H1 (cell line): Measurements from ENCODE around the gene PHACTR1. TPM values are rescaled to one million over a fixed set of nuclear protein-coding genes. Genes with fewer than 3 reads are reported as not detected.

Experiments used
- CTCF ChIP-seq, 3 experiments: IDR thresholded peaks; 1 replicate in 2 of 3; 2 replicates in 1 of 3; pipeline versions ENCODE4 v1.5.1 to v1.6.1; 2011; ENCODE audit warnings: low read length in 3 of 3, mild to moderate bottlenecking in 3 of 3, inconsistent platforms in 2 of 3, low read depth in 1 of 3, moderate library complexity in 1 of 3; ENCODE audit not compliant: insufficient read depth in 1 of 3; ENCODE audit errors: control extremely low read depth in 1 of 3
- KDM5A ChIP-seq: fragments of 200-600 bp; IDR thresholded peaks from 2 replicates; pipeline ENCODE4 v1.7.1; 2012; ENCODE audit warnings: mild to moderate bottlenecking, low read length, inconsistent platforms, mixed read lengths
- TCF12 ChIP-seq: IDR thresholded peaks from 2 replicates; pipeline ENCODE4 v1.6.1; 2011; ENCODE audit warnings: low read depth, mild to moderate bottlenecking, low read length
- polyA plus RNA-seq, 7 experiments: library from polyadenylated mRNA; depleted of rRNA in 3 of 7; stranded (reverse) in 5 of 7; unstranded in 2 of 7; fragments of >200 nt in 5 of 7; fragments of 200-250 nt in 2 of 7; gene quantifications; 1 replicate in 5 of 7; 2 replicates in 1 of 7; 4 replicates in 1 of 7; pipeline versions ENCODE4 v1.2.1 to v1.2.3, GENCODE V29; 2011 to 2013; ENCODE audit warnings: missing spikeins in 2 of 7, mixed read lengths in 2 of 7
- total RNA-seq: library from RNA; stranded (reverse); fragmentation: NEBNext Ultra II Directional; extraction: Animal tissue kit (Norgen Biotek cat#: 25700); gene quantifications from 2 replicates; pipeline ENCODE4 v1.2.1, GENCODE V29; 2021

Gene PHACTR1
- total and polyA plus RNA-seq, 2 of the 8 experiments (the other 6 are each of a cell fraction or from before 2014, with no cell fraction given), result 3.9 to 17.1 TPM

GRCh38 chr6:12767016-12767415, 50.4 kb downstream of the PHACTR1 start (continued):
- no peak for TF ChIP-seq CTCF (IDR thresholded peaks at IDR 0.05; ENCODE audit: control extremely low read depth in 1 of 3, insufficient read depth in 1 of 3, low read depth in 1 of 3, low read length in 3 of 3)
- TF ChIP-seq KDM5A, result no peak
- no peak for TF ChIP-seq TCF12
